HepG2 (cell line): ENCODE measurements around the gene AMOTL1. TPM values are rescaled to one million over a fixed set of nuclear protein-coding genes. Genes with fewer than 3 reads are reported as not detected.

Experiments
- ATAC-seq: fragments of 200-7000 bp; cut with Tn5 transposase; 3 replicates; pipeline ENCODE4 v1.9.1; 2020; ENCODE audit warnings: mild to moderate bottlenecking, moderate library complexity
- BruUV-seq: library from RNA; stranded (reverse); fragments of 400-500 nt; replicated peaks from 2 replicates; lab custom pipeline; 2021; lab: Mats Ljungman, UMichigan
- CTCF ChIA-PET: fragments of 300-600 bp; formaldehyde crosslinking; extraction: SDS; loops from one replicate; lab custom pipeline; 2021; ENCODE audit warnings: low total read pairs, inconsistent platforms, low intra/inter-chr PET ratio; lab: Yijun Ruan, JAX
- POLR2A ChIA-PET: fragments of 350-600 bp; sonication (Branson Sonifier 250); formaldehyde crosslinking; loops from one replicate; lab custom pipeline; 2020; ENCODE audit warnings: antibody characterized with exemption, inconsistent platforms; lab: Yijun Ruan, JAX
- DNase-seq: peaks from one replicate; pipeline ENCODE4 v3.0.0-alpha.2; 2015; ENCODE audit warnings: low spot score
- FAIRE-seq: peaks from 3 replicates; lab custom pipeline; 2011; peaks lifted over from hg19 to GRCh38; lab: Jason Lieb, UNC
- H2AFZ ChIP-seq: one replicate; pipeline ENCODE4 v1.6.1; 2011; ENCODE audit warnings: low read length, inconsistent platforms
- H3K27ac ChIP-seq: fragments of 300-600 bp; 3 replicates; pipeline ENCODE4 v1.8.0; 2011; ENCODE audit warnings: mixed run types, mild to moderate bottlenecking, mixed read lengths, low read length, inconsistent platforms; ENCODE audit not compliant: insufficient read depth; ENCODE audit errors: extremely low read length
- H3K27me3 ChIP-seq, 2 experiments: fragments of 200-600 bp in 1 of 2; 2 replicates in 1 of 2; 3 replicates in 1 of 2; pipeline versions ENCODE4 v1.6.0 to v1.8.0; 2011; ENCODE audit warnings: low read length in 2 of 2, mild to moderate bottlenecking in 2 of 2, moderate library complexity in 2 of 2, inconsistent platforms in 1 of 2; ENCODE audit not compliant: insufficient read depth in 2 of 2, control insufficient read depth in 1 of 2
- H3K36me3 ChIP-seq, 2 experiments: fragments of 200-600 bp in 1 of 2; replicated peaks in 1 of 2; 2 replicates in 1 of 2; 3 replicates in 1 of 2; pipeline versions ENCODE4 v1.5.1 to v1.8.0; 2011; ENCODE audit warnings: low read length in 2 of 2, inconsistent platforms in 1 of 2; ENCODE audit not compliant: insufficient read depth in 2 of 2, control insufficient read depth in 1 of 2
- H3K4me1 ChIP-seq: 2 replicates; pipeline ENCODE4 v1.5.1; 2012; ENCODE audit warnings: low read length, inconsistent platforms; ENCODE audit not compliant: insufficient read depth
- H3K4me2 ChIP-seq: 2 replicates; pipeline ENCODE4 v1.6.0; 2011; ENCODE audit warnings: low read depth, low read length, inconsistent platforms
- H3K4me3 ChIP-seq, 3 experiments: fragments of 200-600 bp in 1 of 3; sonication (generic), shearing (Covaris generic) in 1 of 3; replicated peaks in 1 of 3; 2 replicates each; pipeline ENCODE4 v1.5.1; 2011 to 2016; ENCODE audit warnings: low read length in 3 of 3, inconsistent platforms in 2 of 3, low read depth in 2 of 3, mild to moderate bottlenecking in 2 of 3, control low read depth in 1 of 3, mixed read lengths in 1 of 3; ENCODE audit not compliant: insufficient read depth in 1 of 3
- H3K79me2 ChIP-seq: one replicate; pipeline ENCODE4 v1.6.1; 2011; ENCODE audit warnings: low read length, inconsistent platforms; ENCODE audit not compliant: insufficient read depth
- H3K9ac ChIP-seq: 2 replicates; pipeline ENCODE4 v1.6.0; 2011; ENCODE audit warnings: mild to moderate bottlenecking, low read depth, low read length, inconsistent platforms; ENCODE audit not compliant: insufficient read depth
- H3K9me3 ChIP-seq: 2 replicates; pipeline ENCODE4 v1.5.1; 2012; ENCODE audit warnings: mild to moderate bottlenecking, low read length
- H4K20me1 ChIP-seq: 2 replicates; pipeline ENCODE4 v1.6.0; 2011; ENCODE audit warnings: inconsistent platforms, mild to moderate bottlenecking, low read length, moderate library complexity; ENCODE audit not compliant: insufficient read depth
- DMAP1 ChIP-seq: IDR thresholded peaks from 2 replicates; pipeline ENCODE4 v1.6.1; 2016
- FOXJ3 ChIP-seq: sonication (generic); formaldehyde crosslinking; IDR thresholded peaks from 2 replicates; pipeline ENCODE4 v1.4.0; 2020; ENCODE audit warnings: missing genetic modification reagents, mild to moderate bottlenecking, borderline replicate concordance
- FOXK1 ChIP-seq: sonication (generic); formaldehyde crosslinking; IDR thresholded peaks from 2 replicates; pipeline ENCODE4 v1.4.0; 2020; ENCODE audit warnings: low read depth, missing genetic modification reagents, borderline replicate concordance
- GZF1 ChIP-seq: sonication (generic); formaldehyde crosslinking; IDR thresholded peaks from 2 replicates; pipeline ENCODE4 v1.5.1; 2020; ENCODE audit warnings: mild to moderate bottlenecking, missing genetic modification reagents
- KLF9 ChIP-seq: IDR thresholded peaks from 2 replicates; pipeline ENCODE4 v1.6.1; 2016; ENCODE audit warnings: low read depth
- MLLT10 ChIP-seq: sonication (generic); formaldehyde crosslinking; IDR thresholded peaks from 2 replicates; pipeline ENCODE4 v1.4.0; 2020; ENCODE audit warnings: missing genetic modification reagents
- RARG ChIP-seq: sonication (generic); formaldehyde crosslinking; IDR thresholded peaks from 2 replicates; pipeline ENCODE4 v1.4.0; 2020; ENCODE audit warnings: low read depth, mild to moderate bottlenecking, missing genetic modification reagents
- RBM22 ChIP-seq: fragments of 200-400 bp; formaldehyde crosslinking; optimal IDR thresholded peaks from 2 replicates; pipeline ENCODE3; 2017; ENCODE audit warnings: mild to moderate bottlenecking, low read length, moderate library complexity
- REL ChIP-seq: sonication (generic); formaldehyde crosslinking; conservative IDR thresholded peaks from 2 replicates; pipeline ENCODE4 v1.8.0; 2022; ENCODE audit warnings: mild to moderate bottlenecking, missing genetic modification reagents, moderate library complexity
- ZBTB8A ChIP-seq: sonication (generic); formaldehyde crosslinking; IDR thresholded peaks from 2 replicates; pipeline ENCODE4 v1.4.0; 2020; ENCODE audit warnings: mild to moderate bottlenecking, low read depth, missing genetic modification reagents, borderline replicate concordance
- ZMYM3 ChIP-seq: sonication (generic); formaldehyde crosslinking; IDR thresholded peaks from 2 replicates; pipeline ENCODE4 v1.5.1; 2020; ENCODE audit warnings: mild to moderate bottlenecking, missing genetic modification reagents
- ZMYM4 ChIP-seq: sonication (generic); formaldehyde crosslinking; IDR thresholded peaks from 2 replicates; pipeline ENCODE4 v1.8.1; 2023; ENCODE audit warnings: mild to moderate bottlenecking, missing genetic modification reagents
- ZNF326 ChIP-seq: sonication (generic); formaldehyde crosslinking; IDR thresholded peaks from 2 replicates; pipeline ENCODE4 v1.4.0; 2020; ENCODE audit warnings: missing genetic modification reagents, borderline replicate concordance
- ZNF792 ChIP-seq: IDR thresholded peaks from 2 replicates; pipeline ENCODE4 v1.6.1; 2016
- ZSCAN12 ChIP-seq: sonication (generic); formaldehyde crosslinking; IDR thresholded peaks from 2 replicates; pipeline ENCODE4 v1.9.0; 2021; ENCODE audit warnings: mild to moderate bottlenecking, missing genetic modification reagents
- WGBS: methylation state at CpG from one replicate; pipeline ENCODE4 v1.1.6; 2017; ENCODE audit warnings: low lambda C conversion rate; 5-methylcytosine and 5-hydroxymethylcytosine counted together
- in situ Hi-C: cut with HindIII; loops from 2 replicates; pipeline ENCODE4 v1.10.0; 2017; ENCODE audit warnings: low pct_unique_long_range_greater_than_20kb; ENCODE audit not compliant: extremely low pct_ligation_motif_present
- intact Hi-C: fragments of 100-400 bp; cut with micrococcal nuclease; formaldehyde crosslinking; loops from one replicate; pipeline ENCODE4 v1.10.0; 2022; ENCODE audit not compliant: unreplicated experiment
- polyA plus RNA-seq, 8 experiments: library from polyadenylated mRNA; depleted of rRNA in 3 of 8; stranded (reverse) in 7 of 8; unstranded in 1 of 8; fragments of >200 nt; fragmentation: Illumina TruSeq in 4 of 8; extraction: Trizol in 4 of 8; gene quantifications; 2 replicates each; pipeline versions ENCODE4 v1.2.1 to v1.2.3, GENCODE V29; 2011 to 2016; ENCODE audit warnings: low read depth in 4 of 8, missing spikeins in 1 of 8, mixed read lengths in 1 of 8; ENCODE audit not compliant: insufficient read depth in 1 of 8
- total RNA-seq, 5 experiments: library from RNA; depleted of rRNA; stranded (reverse); fragments of >200 nt; fragmentation: Illumina TruSeq; extraction: Trizol; gene quantifications; 2 replicates each; pipeline ENCODE4 v1.2.3, GENCODE V29; 2016; ENCODE audit warnings: low read depth in 1 of 5
- TF ChIP-seq, protein P1 (sequence below): sonication (generic); formaldehyde crosslinking; IDR thresholded peaks from 2 replicates; pipeline ENCODE4 v1.8.0; 2022; ENCODE audit warnings: mild to moderate bottlenecking, missing genetic modification reagents, moderate library complexity
- TF ChIP-seq, protein P2 (sequence below): sonication (generic); formaldehyde crosslinking; conservative IDR thresholded peaks from 2 replicates; pipeline ENCODE4 v1.8.0; 2022; ENCODE audit warnings: mild to moderate bottlenecking, moderate library complexity, missing genetic modification reagents
- TF ChIP-seq, protein P3 (sequence below): sonication (generic); formaldehyde crosslinking; IDR thresholded peaks from 2 replicates; pipeline ENCODE4 v1.4.0; 2020; ENCODE audit warnings: missing genetic modification reagents
- TF ChIP-seq, protein P4 (sequence below): conservative IDR thresholded peaks from 2 replicates; pipeline ENCODE4 v1.6.1; 2018; ENCODE audit warnings: missing genetic modification reagents

The AMOTL1 gene
- total and polyA plus RNA-seq, 2 of the 13 experiments (the other 11 are each of a cell fraction or from before 2014, with no cell fraction given), result 0.01 to 0.20 TPM

DNA sequence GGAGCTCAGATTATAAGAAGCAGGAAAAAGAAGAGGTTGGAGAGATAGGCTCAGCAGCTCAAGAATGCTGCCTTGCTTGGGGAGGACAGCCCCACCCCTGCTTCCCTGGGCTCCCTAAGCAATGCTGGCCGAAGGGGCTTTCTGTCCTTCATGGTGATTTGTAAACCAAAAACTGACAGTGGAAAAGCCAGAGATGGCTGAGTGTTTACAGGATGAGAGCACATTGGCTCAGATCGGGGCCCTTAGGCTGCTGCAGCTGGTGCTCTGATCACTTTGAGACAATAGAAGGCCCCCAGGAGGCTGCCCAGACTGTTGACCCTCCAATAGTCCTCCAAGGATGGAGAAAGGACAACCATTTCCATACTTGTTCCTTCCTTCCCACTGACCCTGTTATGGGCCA lies 28.8 kb upstream of the AMOTL1 start:
- in situ Hi-C loops (no loop called here), intact Hi-C loops (no loop called here)
- Histone ChIP-seq H3K4me1 (peaks cover 9% of the 10 kb centered on the region), H3K9ac (no peak overlapping the region), H3K79me2 (no peaks in the 10 kb centered on the region), H3K27ac (no peak overlapping the region), H4K20me1 (no peaks in the 10 kb centered on the region), H3K36me3 (no peaks in the 10 kb centered on the region), H3K9me3 (no peaks in the 10 kb centered on the region), H2AFZ (no peak overlapping the region), H3K4me2 (no peak overlapping the region), H3K27me3 (peaks cover 4 to 32% of the 10 kb centered on the region in 2 experiments), H3K4me3 (no peak overlapping the region)
- WGBS, result 0% methylated on average over 1 of the region's 2 CpGs
- TF ChIP-seq, protein P1, sequence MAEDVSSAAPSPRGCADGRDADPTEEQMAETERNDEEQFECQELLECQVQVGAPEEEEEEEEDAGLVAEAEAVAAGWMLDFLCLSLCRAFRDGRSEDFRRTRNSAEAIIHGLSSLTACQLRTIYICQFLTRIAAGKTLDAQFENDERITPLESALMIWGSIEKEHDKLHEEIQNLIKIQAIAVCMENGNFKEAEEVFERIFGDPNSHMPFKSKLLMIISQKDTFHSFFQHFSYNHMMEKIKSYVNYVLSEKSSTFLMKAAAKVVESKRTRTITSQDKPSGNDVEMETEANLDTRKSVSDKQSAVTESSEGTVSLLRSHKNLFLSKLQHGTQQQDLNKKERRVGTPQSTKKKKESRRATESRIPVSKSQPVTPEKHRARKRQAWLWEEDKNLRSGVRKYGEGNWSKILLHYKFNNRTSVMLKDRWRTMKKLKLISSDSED (CRISPR knock-in tag), result no peak
- no peak for TF ChIP-seq DMAP1 (CRISPR knock-in tag)
- no peak for TF ChIP-seq REL
- TF ChIP-seq ZMYM3, result no peak
- TF ChIP-seq MLLT10, result no peak
- TF ChIP-seq ZMYM4 (CRISPR knock-in tag), result no peak
- TF ChIP-seq ZNF792 (CRISPR knock-in tag), result no peak
- TF ChIP-seq ZSCAN12 (CRISPR knock-in tag), result no peak
- TF ChIP-seq GZF1, result no peak
- TF ChIP-seq, protein P2, sequence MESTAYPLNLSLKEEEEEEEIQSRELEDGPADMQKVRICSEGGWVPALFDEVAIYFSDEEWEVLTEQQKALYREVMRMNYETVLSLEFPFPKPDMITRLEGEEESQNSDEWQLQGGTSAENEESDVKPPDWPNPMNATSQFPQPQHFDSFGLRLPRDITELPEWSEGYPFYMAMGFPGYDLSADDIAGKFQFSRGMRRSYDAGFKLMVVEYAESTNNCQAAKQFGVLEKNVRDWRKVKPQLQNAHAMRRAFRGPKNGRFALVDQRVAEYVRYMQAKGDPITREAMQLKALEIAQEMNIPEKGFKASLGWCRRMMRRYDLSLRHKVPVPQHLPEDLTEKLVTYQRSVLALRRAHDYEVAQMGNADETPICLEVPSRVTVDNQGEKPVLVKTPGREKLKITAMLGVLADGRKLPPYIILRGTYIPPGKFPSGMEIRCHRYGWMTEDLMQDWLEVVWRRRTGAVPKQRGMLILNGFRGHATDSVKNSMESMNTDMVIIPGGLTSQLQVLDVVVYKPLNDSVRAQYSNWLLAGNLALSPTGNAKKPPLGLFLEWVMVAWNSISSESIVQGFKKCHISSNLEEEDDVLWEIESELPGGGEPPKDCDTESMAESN, result no peak
- TF ChIP-seq, protein P3, sequence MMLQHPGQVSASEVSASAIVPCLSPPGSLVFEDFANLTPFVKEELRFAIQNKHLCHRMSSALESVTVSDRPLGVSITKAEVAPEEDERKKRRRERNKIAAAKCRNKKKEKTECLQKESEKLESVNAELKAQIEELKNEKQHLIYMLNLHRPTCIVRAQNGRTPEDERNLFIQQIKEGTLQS (CRISPR knock-in tag), result no peak
- TF ChIP-seq, protein P4, sequence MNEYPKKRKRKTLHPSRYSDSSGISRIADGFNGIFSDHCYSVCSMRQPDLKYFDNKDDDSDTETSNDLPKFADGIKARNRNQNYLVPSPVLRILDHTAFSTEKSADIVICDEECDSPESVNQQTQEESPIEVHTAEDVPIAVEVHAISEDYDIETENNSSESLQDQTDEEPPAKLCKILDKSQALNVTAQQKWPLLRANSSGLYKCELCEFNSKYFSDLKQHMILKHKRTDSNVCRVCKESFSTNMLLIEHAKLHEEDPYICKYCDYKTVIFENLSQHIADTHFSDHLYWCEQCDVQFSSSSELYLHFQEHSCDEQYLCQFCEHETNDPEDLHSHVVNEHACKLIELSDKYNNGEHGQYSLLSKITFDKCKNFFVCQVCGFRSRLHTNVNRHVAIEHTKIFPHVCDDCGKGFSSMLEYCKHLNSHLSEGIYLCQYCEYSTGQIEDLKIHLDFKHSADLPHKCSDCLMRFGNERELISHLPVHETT, result no peak
- TF ChIP-seq ZNF326 (CRISPR knock-in tag), result no peak
- TF ChIP-seq ZBTB8A (CRISPR knock-in tag), result no peak
- TF ChIP-seq KLF9, result no peak
- TF ChIP-seq FOXJ3 (CRISPR knock-in tag), result no peak
- TF ChIP-seq RARG, result no peak
- TF ChIP-seq RBM22, result no peak
- TF ChIP-seq FOXK1, result no peak
- ATAC-seq (no peak), FAIRE-seq (no peak), DNase-seq (no peak)
- CTCF ChIA-PET, result no interaction called here
- POLR2A ChIA-PET, result no interaction called here
- no TSS peak for BruUV-seq
